OCI-LY3 (cell line): Measurements from ENCODE around the gene SRCAP.

ENCODE experiments used
- H2AFZ ChIP-seq: fragments of 200-600, 300-600 bp; shearing (Covaris generic); 2 replicates; pipeline ENCODE4 v1.6.0; 2014; ENCODE audit warnings: antibody characterized with exemption, low read depth, low read length
- H3K27ac ChIP-seq: fragments of 200-600, 300-600 bp; sonication (generic); 2 replicates; pipeline ENCODE4 v1.5.1; 2014; ENCODE audit warnings: mild to moderate bottlenecking, low read length, moderate library complexity, mixed read lengths
- H3K27me3 ChIP-seq: fragments of 200-600, 300-600 bp; sonication (generic); 2 replicates; pipeline ENCODE4 v1.6.1; 2014; ENCODE audit warnings: low read depth, low read length, mixed read lengths
- H3K36me3 ChIP-seq: fragments of 200-600, 300-600 bp; sonication (generic); replicated peaks from 2 replicates; pipeline ENCODE3; 2014; ENCODE audit warnings: low read depth, low read length, mixed read lengths
- H3K4me1 ChIP-seq: fragments of 300-600, 200-600 bp; sonication (generic); 2 replicates; pipeline ENCODE4 v1.6.1; 2014; ENCODE audit warnings: low read length, mixed read lengths
- H3K4me2 ChIP-seq: fragments of 200-600, 300-600 bp; sonication (generic); 2 replicates; pipeline ENCODE4 v1.6.1; 2014; ENCODE audit warnings: low read length, mixed read lengths
- H3K4me3 ChIP-seq: fragments of 300-600, 200-600 bp; sonication (generic); 2 replicates; pipeline ENCODE4 v1.5.1; 2014; ENCODE audit warnings: antibody characterized with exemption, mild to moderate bottlenecking, low read length, moderate library complexity
- H3K79me2 ChIP-seq: fragments of 300-600, 200-600 bp; shearing (Covaris generic); 2 replicates; pipeline ENCODE4 v1.6.1; 2014; ENCODE audit warnings: mild to moderate bottlenecking, low read length, mixed read lengths
- H3K9ac ChIP-seq: fragments of 300-600, 200-600 bp; shearing (Covaris generic); 2 replicates; pipeline ENCODE4 v1.6.0; 2014; ENCODE audit warnings: mild to moderate bottlenecking, low read length, moderate library complexity
- H3K9me3 ChIP-seq: fragments of 200-600, 300-600 bp; shearing (Covaris generic); 2 replicates; pipeline ENCODE4 v1.6.1; 2014; ENCODE audit warnings: low read length, mixed read lengths; ENCODE audit not compliant: insufficient read depth
- H4K20me1 ChIP-seq: fragments of 200-600, 300-600 bp; sonication (generic); 2 replicates; pipeline ENCODE4 v1.6.1; 2016; ENCODE audit warnings: low read length, mixed read lengths; ENCODE audit not compliant: insufficient read depth
- CTCF ChIP-seq: fragments of 200-600, 300-600 bp; sonication (generic); IDR thresholded peaks from 2 replicates; pipeline ENCODE4 v1.5.1; 2014; ENCODE audit warnings: antibody characterized with exemption, low read length, low read depth
- EZH2phosphoT487 ChIP-seq: fragments of 200-600 bp; shearing (Covaris generic); IDR thresholded peaks from 2 replicates; pipeline ENCODE4 v1.6.1; 2018; ENCODE audit warnings: antibody characterized with exemption, mixed run types, low read depth

Gene SRCAP

GRCh38 chr16:30677931-30678585 lies 20.9 kb upstream of the SRCAP start:
- Histone ChIP-seq H3K4me3 (no peak overlapping the region), H3K4me2 (no peak overlapping the region), H3K4me1 (no peaks in the 10 kb centered on the region), H3K9me3 (no peaks in the 10 kb centered on the region), H3K27me3 (no peaks in the 10 kb centered on the region), H2AFZ (no peak overlapping the region), H4K20me1 (no peaks in the 10 kb centered on the region), H3K9ac (no peak overlapping the region), H3K79me2 (no peaks in the 10 kb centered on the region), H3K36me3 (no peaks in the 10 kb centered on the region), H3K27ac (no peak overlapping the region)
- TF ChIP-seq CTCF: no peak
- no peak for TF ChIP-seq EZH2phosphoT487

- Histone ChIP-seq H3K9me3 (no peaks in the 10 kb centered on the region), H3K4me3 (no peak overlapping the region), H3K27me3 (no peaks in the 10 kb centered on the region), H2AFZ (no peak overlapping the region), H3K9ac (no peak overlapping the region), H3K4me1 (no peaks in the 10 kb centered on the region), H3K79me2 (no peaks in the 10 kb centered on the region), H4K20me1 (no peaks in the 10 kb centered on the region), H3K27ac (no peak overlapping the region), H3K36me3 (no peaks in the 10 kb centered on the region), H3K4me2 (no peak overlapping the region)
- TF ChIP-seq CTCF (no peak), EZH2phosphoT487 (no peak)
Measured at GRCh38 chr16:30678586-30678970, 20.4 kb upstream of the SRCAP start.

- H3K27ac ChIP-seq: no peak overlapping the region
- H3K27me3 ChIP-seq: no peaks in the 10 kb centered on the region
- no peaks in the 10 kb centered on the region for H3K9me3 ChIP-seq
- no peaks in the 10 kb centered on the region for H3K36me3 ChIP-seq
- H2AFZ ChIP-seq: no peak overlapping the region
- H3K79me2 ChIP-seq: no peaks in the 10 kb centered on the region
- no peak overlapping the region for H3K4me2 ChIP-seq
- no peak for TF ChIP-seq EZH2phosphoT487
- TF ChIP-seq CTCF: no peak
- H3K4me3 ChIP-seq: no peak overlapping the region
- H4K20me1 ChIP-seq: no peaks in the 10 kb centered on the region
- no peaks in the 10 kb centered on the region for H3K4me1 ChIP-seq
- no peak overlapping the region for H3K9ac ChIP-seq
Measured at GRCh38 chr16:30680326-30680725, 18.6 kb upstream of the SRCAP start.

GRCh38 chr16:30688701-30689100 lies 10.3 kb upstream of the SRCAP start:
- no peak overlapping the region for H3K27ac ChIP-seq
- no peaks in the 10 kb centered on the region for H3K9me3 ChIP-seq
- H3K36me3 ChIP-seq: no peaks in the 10 kb centered on the region
- H3K9ac ChIP-seq: no peak overlapping the region
- no peak overlapping the region for H2AFZ ChIP-seq
- TF ChIP-seq EZH2phosphoT487: no peak
- no peak for TF ChIP-seq CTCF
- no peak overlapping the region for H3K4me2 ChIP-seq
- H3K27me3 ChIP-seq: no peaks in the 10 kb centered on the region
- peaks cover 5% of the 10 kb centered on the region for H3K4me1 ChIP-seq
- no peaks in the 10 kb centered on the region for H3K79me2 ChIP-seq
- H3K4me3 ChIP-seq: no peak overlapping the region
- no peaks in the 10 kb centered on the region for H4K20me1 ChIP-seq
